HG03457 (cell line): ENCODE measurements around the gene CRYBB1.
"Not testable (repeated sequence)": the region's sequence is repeated elsewhere in the genome, so short reads cannot be mapped to it uniquely, and the experiment has no call there.

Experiments used
- ATAC-seq: cut with Tn5 transposase; IDR thresholded peaks from one replicate; pipeline ENCODE4 v1.9.1; 2021; ENCODE audit warnings: moderate number of reproducible peaks; ENCODE audit not compliant: unreplicated experiment

CRYBB1 gene

DNA sequence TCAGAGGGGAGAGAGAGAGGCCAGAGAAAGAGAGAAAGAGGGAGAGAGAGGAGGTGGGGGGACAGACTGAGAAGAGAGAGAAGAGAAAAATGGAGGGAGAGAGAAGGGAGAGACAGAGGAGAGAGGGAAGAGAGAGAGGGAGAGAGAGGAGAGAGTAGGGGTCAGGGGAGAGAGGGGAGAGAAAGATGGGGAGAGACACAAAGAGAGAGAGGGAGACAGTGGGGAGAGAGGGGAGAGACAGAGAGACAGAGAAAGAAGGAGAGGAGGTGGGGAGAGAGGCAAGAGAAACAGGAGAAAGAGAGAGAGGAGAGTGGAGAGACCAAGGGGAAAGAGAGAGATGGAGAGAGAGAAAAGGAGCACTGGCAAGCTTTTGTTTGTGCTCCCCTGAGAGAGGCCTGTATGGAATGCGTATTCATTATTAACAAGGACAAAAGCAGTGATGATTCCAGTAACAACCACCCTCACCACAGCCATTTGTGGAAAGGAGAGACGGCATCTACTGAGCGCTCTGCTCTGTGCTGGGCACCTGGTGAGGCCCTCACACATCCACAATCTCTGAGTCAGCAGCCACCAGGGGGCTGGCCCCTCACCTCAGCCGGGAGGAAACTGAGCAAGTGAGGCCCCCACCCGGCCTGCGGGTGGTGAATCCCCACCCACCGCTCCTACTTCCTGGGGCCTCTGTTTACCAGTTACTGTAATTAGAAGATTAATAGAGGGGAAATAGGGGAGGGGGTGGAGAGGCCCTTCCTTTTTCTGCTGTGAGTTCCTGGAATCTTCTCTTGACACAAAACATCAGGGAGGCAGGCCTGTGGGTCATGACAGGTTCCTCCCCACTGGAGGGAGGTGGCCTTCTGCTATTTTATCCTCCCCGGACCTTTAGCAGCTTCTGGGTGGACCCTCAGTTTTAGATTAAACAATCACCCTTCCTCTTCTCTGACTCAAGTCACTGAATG, 24.9 kb upstream of the CRYBB1 start:
- ATAC-seq = no peak

DNA sequence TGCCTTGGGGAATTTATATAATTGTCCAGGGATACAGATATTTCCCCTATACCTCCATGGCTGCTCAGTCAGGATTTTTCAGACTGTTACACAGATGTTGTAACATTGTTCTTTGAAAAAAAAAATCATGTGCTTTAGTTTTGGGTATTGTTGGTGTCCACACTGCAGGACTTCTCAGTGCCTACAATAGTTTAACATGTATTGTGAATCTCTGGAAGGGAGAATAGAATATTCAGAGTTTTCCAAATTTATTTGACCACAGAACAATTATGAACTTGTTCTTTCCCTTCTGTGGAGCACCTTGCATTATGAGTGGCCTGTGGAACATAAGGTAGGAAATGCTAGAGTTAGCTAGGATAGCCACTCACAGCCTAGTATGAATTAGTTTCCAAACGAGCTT, 18.5 kb upstream of the CRYBB1 start:
- ATAC-seq = no peak

DNA sequence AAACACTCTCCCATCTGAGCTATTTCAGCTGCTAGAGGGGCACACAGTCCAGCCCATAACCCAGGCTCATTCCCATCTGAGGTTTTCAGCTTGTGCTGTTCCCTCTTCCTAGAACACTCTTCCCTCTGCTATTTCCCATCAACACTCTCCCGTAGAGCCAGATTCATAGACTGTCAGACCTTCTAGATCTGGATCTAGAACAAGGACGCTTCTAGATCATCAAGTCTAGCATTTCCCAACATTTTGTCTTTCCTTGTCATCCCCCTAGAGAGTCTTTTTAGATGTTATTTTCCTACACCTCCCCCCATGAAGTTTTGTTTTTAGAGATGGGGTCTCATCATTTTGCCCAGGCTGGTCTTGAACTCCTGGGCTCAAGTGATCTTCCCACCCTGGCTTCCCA, 17.3 kb upstream of the CRYBB1 start:
- ATAC-seq = no peak

DNA sequence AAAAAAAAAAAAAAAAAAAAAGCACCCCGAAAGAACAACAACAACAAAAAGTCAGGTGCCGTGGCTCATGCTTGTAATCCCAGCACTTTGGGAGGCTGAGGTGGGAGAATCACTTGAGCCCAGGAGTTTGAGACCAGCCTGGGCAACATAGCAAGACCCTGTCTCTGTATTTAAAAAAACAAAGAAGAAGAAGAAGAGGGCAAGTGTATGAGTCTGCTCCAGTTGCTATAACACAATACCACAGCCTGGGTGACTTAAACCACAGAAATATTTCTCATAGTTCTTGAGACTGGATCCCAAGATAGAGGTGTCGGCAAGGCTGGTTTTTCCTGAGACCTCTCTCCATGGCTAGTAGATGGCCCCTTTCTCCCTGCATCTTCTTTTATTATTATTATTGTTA, 16.4 kb upstream of the CRYBB1 start:
- ATAC-seq = no peak

DNA sequence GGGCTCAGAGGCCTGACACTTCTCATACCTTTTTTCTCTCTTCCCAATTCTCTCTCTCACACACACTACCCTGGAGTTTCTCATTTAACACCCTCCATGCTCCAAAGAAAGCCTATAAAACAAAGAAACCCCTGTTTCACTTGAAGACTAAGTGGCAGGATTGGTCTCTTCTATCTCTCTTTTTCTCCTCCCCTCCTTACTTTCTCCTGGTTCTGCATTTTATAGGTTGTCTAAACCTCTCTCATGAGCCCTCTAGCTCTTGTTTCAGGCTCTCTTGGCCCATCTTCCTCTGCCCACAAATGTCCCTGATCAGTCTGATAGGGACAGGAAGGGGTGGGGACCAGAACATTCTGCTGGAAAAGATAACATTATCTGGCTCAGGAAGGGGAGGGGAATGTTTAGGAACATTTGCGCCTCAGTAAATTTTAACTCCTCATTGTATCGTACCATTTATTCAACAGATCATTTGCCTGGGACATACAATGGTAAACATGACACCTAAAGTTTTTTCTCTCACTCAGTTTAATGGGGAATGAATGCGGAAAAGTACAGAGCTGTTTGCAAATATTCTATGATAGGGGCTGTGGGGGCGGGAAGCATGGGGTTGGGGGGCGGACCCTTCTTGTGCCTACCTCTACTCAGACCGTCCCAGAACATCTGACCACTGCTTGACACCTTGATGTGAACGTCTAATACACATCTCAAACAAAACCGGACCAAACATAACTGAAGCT, 14.8 kb upstream of the CRYBB1 start:
- no peak for ATAC-seq

DNA sequence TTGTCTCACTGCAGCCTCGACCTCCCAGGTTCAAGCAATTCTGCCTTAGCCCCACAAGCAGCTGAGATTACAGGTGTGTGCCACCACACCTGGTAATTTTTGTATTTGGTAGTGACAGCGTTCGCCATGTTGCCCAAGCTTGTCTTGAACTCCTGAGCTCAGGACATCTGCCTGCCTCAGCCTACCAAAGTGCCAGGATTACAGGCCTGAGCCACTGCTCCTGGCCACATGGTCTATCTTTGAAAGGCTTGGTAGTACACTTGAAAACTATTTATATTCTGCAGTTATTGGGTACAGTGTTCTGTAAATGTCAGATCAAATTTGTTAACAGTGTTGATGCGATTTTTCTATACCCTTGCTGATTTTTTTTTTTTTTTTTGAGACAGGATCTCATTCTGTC, 13.5 kb upstream of the CRYBB1 start:
- ATAC-seq = no peak

DNA sequence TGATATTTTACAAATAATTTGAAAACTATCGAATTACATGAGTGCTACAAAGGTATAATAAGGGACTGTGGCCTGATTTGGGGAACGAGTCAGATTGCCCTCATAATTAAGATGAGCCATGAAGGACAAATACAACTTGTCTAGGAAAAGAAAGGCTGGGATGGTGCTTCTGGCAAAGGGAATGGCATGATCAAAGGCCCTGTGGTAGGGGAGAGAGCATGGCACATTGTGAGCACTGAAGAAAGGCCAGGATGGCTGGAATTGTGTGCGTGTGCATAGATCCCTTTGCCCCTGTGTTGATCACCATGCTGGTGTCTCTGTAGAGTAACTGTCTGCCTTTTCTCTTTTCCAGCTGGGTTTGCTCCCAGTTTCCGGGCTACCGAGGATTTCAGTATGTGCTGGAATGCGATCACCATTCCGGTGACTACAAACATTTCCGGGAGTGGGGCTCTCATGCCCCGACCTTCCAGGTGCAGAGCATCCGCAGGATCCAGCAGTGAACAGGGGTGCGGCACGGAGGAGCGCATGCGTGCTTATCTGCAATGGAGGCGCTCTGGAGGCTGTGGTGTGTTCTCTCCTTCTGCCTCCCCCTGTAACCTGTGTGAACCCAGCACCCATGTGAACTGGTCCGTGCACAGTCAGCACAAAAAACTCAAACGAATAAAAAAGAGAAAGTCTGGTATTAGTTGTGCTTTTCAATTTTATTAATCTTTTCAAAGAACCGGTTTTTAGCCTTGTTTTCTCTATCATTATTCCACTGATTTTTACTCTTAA, 12.3 kb upstream of the CRYBB1 start:
- ATAC-seq = no peak

DNA sequence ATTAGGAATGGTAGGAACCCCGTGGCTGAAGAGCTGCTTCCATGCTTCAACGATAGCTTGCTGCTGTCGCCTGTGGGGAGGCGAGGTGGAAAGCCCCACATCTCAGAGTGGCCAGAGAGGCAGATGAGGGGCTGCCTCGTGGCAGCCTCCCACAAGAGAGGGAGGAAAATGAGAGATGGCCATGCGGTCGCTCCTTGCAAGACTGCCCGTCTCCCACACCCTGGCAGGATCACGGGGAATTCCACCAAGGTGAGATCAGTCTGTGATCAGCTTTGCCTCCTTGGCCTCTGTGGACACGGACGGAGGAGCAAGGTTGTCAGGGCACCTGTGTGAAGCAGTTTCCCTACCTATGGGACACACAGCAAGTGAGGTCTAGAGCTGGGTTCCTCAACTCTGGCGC, 7.0 kb upstream of the CRYBB1 start:
- ATAC-seq = no peak

DNA sequence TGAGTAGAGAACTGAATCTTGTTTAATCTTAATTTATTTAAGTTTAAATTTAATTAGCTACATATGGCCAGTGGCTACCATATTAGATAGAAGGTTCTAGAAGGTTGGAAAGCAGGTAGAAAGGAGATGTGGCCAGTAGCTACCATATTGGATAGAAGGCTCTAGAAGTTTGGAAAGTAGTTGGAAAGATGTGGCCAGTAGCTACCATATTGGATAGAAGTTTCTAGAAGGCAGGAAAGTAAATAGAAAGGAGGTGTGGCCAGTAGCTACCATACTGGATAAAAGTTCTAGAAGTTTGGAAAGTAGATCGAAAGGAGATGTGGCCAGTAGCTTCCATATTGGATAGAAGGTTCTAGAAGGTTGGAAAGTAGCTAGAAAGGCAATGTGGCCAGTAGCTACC, 6.2 kb upstream of the CRYBB1 start:
- ATAC-seq = no peak

DNA sequence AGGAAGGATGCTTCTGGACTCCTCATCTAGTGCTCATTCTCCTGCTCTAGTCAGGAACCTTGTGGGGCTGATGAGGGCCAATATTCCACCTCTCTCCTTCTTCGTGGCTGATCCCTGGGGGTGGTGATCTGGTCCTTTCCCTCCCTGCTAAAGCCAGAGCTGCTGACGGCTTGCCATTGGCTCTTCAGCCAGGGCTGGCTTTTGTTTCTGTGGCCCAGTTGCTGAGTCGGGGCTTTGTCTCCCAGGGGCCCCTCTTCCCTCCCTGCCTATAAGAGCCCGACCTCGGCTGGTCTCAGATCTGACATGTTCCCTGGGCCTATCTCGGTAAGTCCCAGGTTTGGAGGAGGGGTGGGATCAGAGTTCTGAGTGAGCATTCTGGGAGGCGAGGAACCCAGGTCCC, 3.8 kb upstream of the CRYBB1 start, which contains the start of gene CRYBA4:
CRYBA4 (plus strand) TSS at position 301 of the 400 bp plus-strand sequence. CDS start 634 bp downstream, outside the sequence.
- ATAC-seq = no peak

DNA sequence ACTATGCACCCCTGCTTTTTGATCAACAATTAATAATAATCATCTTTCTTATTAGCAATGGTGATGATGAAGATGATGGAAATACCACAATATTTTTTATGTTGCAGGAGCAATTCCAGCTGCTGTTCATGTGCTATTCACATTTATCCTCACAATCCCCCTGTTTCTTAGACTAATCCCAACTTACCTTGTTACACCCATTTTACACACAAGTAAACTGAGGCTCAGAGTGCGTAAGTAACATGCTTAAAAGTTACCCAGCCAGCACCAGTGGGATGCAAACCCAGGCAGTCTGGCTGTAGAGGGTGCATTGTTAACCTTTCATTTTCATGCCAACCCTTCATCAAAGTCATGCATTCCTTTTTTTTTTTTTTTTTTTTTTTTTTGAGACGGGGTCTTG, 2.4 kb upstream of the CRYBB1 start:
- no peak for ATAC-seq

DNA sequence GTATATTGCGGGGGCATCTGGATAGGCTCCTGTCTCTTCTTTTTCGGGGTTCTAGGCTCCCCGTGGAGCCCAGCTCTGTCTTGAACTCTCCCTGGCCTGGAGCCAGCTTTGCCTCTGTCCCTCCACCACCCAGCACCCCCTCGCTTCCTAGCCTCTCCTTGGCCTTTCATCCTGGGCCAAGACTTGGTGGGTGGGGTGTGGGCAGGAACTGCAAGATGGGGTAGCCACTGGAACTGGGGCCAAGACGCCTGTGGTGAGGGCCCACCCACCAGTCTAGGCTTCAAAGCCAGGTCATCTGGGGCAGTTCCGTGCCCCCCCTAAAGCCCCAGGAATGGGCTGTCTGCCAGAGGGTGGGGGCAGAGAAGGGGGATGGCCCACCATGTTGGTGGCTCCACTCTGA, 1.7 kb upstream of the CRYBB1 start:
- no peak for ATAC-seq

DNA sequence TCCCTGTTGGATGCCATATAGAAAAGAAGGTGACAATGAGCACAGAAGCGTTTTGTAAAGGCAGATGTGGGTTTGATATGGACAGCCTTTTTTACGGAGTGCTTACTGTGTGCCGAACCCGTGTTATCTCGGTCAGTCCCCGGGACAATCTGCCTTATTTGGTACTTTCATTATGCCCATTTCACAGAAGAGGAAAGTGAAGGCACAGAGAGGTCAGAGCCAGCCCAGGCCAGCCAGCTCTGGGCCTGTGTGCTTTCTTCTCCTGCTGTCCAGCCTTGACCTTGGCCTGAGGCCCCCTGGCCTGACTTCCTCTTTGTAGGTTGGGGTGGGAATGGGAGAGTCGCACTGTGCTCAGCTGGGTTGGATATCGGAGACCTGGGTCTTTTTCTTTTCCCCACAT, 628 bp upstream of the CRYBB1 start:
- no peak for ATAC-seq

DNA sequence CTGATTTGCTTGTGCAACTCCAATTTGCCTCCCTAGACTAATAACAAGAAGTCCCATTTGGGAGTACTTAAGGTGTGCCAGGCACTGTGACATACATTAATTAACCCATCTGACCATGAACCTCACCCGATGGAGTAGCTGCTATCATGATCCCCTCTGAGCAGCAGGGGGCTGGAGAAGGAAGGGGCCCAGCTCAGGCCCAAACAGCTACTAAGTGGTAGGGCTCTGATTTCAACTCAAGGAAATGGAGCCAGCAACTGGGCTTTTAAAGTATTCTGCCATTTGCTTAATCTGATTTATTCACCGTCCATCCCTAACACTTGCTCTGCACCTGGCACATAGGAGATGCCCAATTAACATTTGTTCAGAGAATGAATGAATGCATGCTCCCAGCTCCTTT, 1.2 kb downstream of the CRYBB1 start:
- ATAC-seq = no peak

DNA sequence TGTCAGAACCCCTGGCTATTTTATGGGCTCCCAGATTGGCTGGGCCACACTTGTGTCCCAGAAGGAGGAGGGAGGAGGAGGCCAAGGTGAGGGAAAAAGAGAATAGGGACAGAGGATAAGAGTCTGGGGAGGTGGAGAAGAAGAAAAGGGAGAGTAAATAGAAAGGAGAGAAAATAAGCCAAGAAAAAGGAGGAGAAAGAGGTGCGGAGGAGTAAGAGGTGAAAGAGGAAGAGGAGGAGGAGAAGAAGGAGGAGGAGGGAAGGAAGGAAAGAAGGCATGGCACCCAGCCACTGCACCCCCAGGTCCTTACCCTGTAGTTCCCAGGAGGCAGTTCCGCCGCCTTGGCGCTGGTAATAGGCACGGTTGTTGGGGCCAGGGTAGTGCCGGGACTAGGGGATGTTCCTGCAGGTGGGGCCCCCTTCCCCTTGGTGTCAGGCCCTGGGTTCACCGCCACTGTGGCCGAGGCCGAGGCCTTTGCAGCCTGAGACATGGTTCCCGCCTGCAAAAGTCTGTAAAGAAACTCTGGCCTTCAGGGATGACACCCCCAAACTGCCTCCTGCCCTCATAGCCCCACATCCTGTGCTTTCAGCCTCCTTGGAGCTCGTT, 1.9 kb downstream of the CRYBB1 start:
- no peak for ATAC-seq

DNA sequence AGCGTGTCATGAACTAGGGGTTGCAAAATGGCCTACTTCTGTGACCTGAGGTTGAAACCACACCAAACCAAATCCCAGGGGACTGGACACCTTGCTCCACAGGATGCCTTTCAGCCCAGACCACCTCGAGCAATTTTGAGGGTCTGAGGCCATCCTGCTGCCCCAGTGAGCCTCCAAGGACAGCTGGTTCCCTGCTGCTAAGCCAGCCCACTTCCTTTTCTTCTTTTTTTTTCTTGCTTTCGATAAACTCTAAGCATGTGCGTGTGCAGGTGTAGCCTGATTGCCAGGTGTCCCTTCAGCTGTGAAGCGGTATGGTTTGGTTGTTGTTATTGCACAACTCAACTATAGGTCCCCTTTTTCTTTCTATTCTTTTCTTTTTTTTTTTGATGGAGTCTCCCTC, 2.7 kb downstream of the CRYBB1 start:
- no peak for ATAC-seq

DNA sequence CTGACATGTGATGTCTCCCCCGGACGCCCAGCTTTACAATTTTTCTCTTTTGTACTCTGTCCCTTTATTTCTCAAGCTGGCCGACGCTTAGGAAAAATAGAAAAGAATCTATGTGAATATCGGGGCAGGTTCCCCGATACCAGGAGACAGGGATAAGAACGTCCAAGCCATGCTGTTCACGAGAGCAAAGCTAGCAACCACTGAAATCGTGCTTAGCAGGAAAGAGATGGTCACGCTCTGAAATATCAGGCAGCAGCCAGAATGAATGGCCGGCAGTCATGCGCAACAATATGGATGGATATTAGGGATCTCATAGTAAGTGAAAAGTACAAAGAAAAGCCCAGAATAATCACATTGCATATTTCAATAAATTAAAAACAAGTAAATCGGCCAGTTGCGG, 3.5 kb downstream of the CRYBB1 start:
- no peak for ATAC-seq

DNA sequence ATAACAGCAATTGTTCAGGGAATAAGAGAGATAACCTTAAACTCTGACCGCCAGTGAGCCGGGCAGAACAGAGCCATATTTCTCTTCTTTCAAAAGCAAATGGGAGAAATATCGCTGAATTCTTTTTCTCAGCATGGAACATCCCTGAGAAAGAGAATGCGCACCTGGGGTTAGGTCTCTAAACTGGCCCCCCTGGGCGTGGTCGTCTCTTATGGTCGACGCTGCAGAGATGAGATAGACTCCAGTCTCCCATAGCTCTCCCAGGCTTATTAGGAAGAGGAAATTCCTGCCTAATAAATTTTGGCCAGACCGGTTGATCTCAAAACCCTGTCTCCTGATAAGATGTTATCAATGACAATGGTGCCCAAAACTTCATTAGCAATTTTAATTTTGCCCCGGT, 4.1 kb downstream of the CRYBB1 start:
- not testable (repeated sequence) for ATAC-seq

DNA sequence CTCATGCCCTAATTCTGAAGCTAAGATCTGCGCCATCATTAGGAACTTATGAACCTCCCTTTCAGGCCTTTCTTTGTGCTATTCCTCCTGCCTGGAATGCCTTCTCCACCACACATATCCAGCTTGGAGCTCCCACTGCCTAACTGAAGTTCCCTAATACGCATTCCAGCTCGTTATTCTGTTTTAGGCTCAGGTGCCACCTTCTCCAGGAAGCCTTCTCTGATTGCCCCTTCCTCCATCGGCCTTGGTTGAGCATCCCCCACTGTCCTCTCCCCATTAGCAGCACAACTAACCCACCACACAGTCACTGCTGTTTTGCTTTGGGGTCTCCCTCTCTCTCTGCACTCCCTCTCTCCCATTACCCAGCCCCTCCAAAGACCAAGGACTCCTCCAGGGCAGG, 5.2 kb downstream of the CRYBB1 start:
- ATAC-seq = no peak

DNA sequence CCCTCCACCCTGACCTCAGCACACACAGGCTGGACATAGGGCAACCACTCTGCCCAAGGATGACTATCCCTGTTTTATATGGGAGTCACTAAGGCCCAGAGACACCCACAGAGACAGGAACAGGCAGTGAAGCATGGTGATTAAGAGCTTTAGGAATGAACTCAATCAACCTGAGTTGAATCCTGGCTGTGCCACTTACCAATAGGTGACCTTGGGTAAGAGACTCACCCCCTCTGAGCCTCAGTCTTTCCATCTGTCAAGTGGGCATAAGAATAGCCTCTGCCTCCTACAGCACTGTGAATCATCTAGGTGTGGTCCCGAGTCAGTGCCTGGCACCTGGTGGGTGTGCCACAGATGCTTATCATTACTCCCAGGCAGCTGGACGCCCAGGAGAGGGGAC, 6.8 kb downstream of the CRYBB1 start:
- ATAC-seq = no peak
